Pancreas (tissue), 10 donors: Measurements from ENCODE around the gene COL9A1. TPM values are rescaled to one million over a fixed set of nuclear protein-coding genes. Genes with fewer than 3 reads are reported as not detected.
"Not testable (repeated sequence)": the region's sequence is repeated elsewhere in the genome, so short reads cannot be mapped to it uniquely, and the experiment has no call there.

Experiments
- ATAC-seq, 4 donors: fragments of 200-7000 bp; cut with Tn5 transposase; one replicate each; pipeline versions ENCODE4 v1.8.0 to v1.9.1; 2020; ENCODE audit warnings: mild to moderate bottlenecking in 4 of 4, moderate library complexity in 4 of 4
- DNase-seq, 6 donors: peaks; one replicate each; pipeline ENCODE4 v3.0.0-alpha.2; 2020
- FAIRE-seq: peaks from 2 replicates; lab custom pipeline; 2012; peaks lifted over from hg19 to GRCh38; lab: Jason Lieb, UNC
- H3K27ac ChIP-seq, 4 donors: fragments of 200-600 bp; sonication (generic); 1 replicate in 3 of 4; 2 replicates in 1 of 4; pipeline versions ENCODE4 v1.5.0 to v1.8.0; 2020
- H3K27me3 ChIP-seq, 4 donors: fragments of 200-600 bp; one replicate each; pipeline ENCODE4 v1.8.0; 2021
- H3K36me3 ChIP-seq, 3 donors: fragments of 200-600 bp; sonication (generic) in 1 of 3; one replicate each; pipeline versions ENCODE4 v1.5.0 to v1.8.0; 2020 to 2021
- H3K4me1 ChIP-seq, 3 donors: fragments of 200-600 bp; one replicate each; pipeline ENCODE4 v1.8.0; 2021
- H3K4me3 ChIP-seq, 4 donors: fragments of 200-600 bp; sonication (generic) in 2 of 4; one replicate each; pipeline versions ENCODE4 v1.5.0 to v1.8.0; 2020 to 2021
- H3K9me3 ChIP-seq, 4 donors: fragments of 200-600 bp; one replicate each; pipeline ENCODE4 v1.8.0; 2021
- CTCF ChIP-seq, 4 donors: fragments of 200-600 bp; sonication (generic) in 3 of 4; IDR thresholded peaks; one replicate each; pipeline versions ENCODE4 v1.5.0 to v1.8.0; 2021; ENCODE audit warnings: antibody characterized with exemption in 4 of 4
- WGBS, 2 donors: extraction: QIAGEN DNeasy Blood & Tissue Kit; methylation state at CpG; one replicate each; pipeline ENCODE4 v1.1.7; 2013; 5-methylcytosine and 5-hydroxymethylcytosine counted together
- intact Hi-C, 3 donors: fragments of 100-400 bp; cut with DNase I; formaldehyde crosslinking; loops; one replicate each; pipeline versions ENCODE4 v1.11.1 to v1.14.2; 2022
- polyA plus RNA-seq, 2 donors: library from polyadenylated mRNA; stranded (reverse); fragments of 200-250 nt; gene quantifications; one replicate each; pipeline ENCODE4 v1.2.3, GENCODE V29; 2013
- total RNA-seq, 6 donors: library from RNA; stranded (reverse); fragmentation: NEBNext Ultra II Directional in 4 of 6; extraction: Animal tissue kit (Norgen Biotek cat#: 25700) in 4 of 6; gene quantifications; one replicate each; pipeline versions ENCODE4 v1.2.1 to v1.2.4, GENCODE V29; 2021 to 2023
- donor health status: healthy with polysubstance abuse.
- donor health status: DM: no; HTN: no; CAD: no; lungs with moderate emphysema.
- donor health status: DM: no; HTN: no; CAD: no.
- donor health status: control.
- donor health status: control.
- donor health status: Bipolar disorder and iron deficiency.
- donor health status: DM: yes; HTN: yes; CAD: no.
- donor health status: DM: no; HTN: no; CAD: no.
- donor health status: DM: no; HTN: no; CAD: no.
- donor health status: DM: yes; HTN: yes; CAD: no.

COL9A1 gene
- 1 to 10 TPM in 1 of 6 donors, under 1 TPM in 2, not detected in 3; 0.09 to 1.1 (median 0.17) TPM for total RNA-seq
- 1 to 10 TPM in 1 of 2 donors, under 1 TPM in 1; 0.27 to 1.1 TPM for polyA plus RNA-seq

- Histone ChIP-seq H3K36me3 (no peaks in the 10 kb centered on the region), H3K27ac (no peak within 1 kb of the TSS), H3K4me1 (no peaks in the 10 kb centered on the region), H3K9me3 (no peaks in the 10 kb centered on the region), H3K27me3 (peaks cover 0 to 3% (median 0%) of the 10 kb centered on the region in 4 donors), H3K4me3 (no peak within 1 kb of the TSS)
- TF ChIP-seq CTCF (IDR thresholded peaks at IDR 0.05) = no peak
- intact Hi-C loops = no loop called here
- ATAC-seq (no peak), FAIRE-seq (no peak), DNase-seq (no peak)
- 63 to 77% methylated on average over 5 of the region's 5 CpGs for WGBS, 2 donors
Observed at GRCh38 chr6:70303034-70303525, at the start of gene COL9A1. TSS of gene COL9A1 (minus strand) at chr6:70303084. CDS start at chr6:70302924, 160 bp downstream.

DNA sequence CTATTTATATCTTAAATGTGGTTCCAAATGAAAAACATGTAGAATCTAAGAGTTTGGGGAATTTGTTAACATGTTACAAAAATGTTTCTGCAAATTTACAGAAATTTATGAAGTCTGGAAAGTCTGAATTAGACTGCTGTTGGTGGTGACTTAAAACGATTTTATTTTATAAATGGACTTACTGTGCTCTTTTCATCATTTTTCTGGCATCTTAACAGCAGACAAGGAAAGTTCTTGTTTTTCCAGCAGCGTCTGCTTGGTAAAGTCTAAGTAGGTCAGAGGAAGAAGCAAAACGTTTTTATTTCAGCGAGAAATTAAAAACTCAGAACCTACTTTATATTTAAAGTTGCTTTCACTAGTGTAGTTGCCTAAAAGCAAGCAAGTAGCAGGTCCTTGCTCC is 48.6 kb upstream of the COL9A1 start:
- Histone ChIP-seq H3K36me3 (no peaks in the 10 kb centered on the region), H3K4me3 (no peak overlapping the region), H3K27me3 (no peaks in the 10 kb centered on the region), H3K27ac (no peak overlapping the region), H3K4me1 (no peaks in the 10 kb centered on the region), H3K9me3 (peaks cover 0 to 2% (median 0%) of the 10 kb centered on the region in 4 donors)
- no peak for FAIRE-seq
- intact Hi-C loops = no loop called here
- 59 to 66% methylated on average over 4 of the region's 4 CpGs for WGBS, 2 donors
- no peak for DNase-seq
- no peak for TF ChIP-seq CTCF (IDR thresholded peaks at IDR 0.05)
- no peak for ATAC-seq

DNA sequence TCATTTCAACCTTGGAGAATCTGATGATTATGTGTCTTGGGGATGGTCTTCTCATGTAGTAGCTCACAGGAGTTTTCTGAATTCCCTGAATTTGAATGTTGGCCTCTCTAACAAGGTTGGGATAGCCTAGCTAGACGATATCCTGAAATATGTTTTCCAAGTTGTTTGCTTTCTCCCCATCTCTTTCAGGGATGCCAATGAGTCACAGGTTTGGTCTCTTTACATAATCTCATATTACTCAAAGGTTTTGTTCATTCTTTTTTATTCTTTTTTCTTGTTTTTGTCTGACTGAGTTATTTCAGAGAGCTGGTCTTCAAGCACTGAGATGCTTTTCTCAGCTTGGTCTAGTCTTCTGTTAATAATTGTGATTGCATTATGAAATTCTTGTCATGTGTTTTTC is 42.7 kb upstream of the COL9A1 start:
- intact Hi-C loops = no loop called here
- ATAC-seq (no peak), FAIRE-seq (no peak), DNase-seq (no peak)
- H3K27me3 ChIP-seq = no peaks in the 10 kb centered on the region
- no peak overlapping the region for H3K4me3 ChIP-seq
- no peak for TF ChIP-seq CTCF (IDR thresholded peaks at IDR 0.05)
- H3K4me1 ChIP-seq = no peaks in the 10 kb centered on the region
- H3K36me3 ChIP-seq = no peaks in the 10 kb centered on the region
- 74 to 84% methylated on average over 1 of the region's 1 CpG for WGBS, 2 donors
- H3K27ac ChIP-seq = no peak overlapping the region
- H3K9me3 ChIP-seq = no peaks in the 10 kb centered on the region

GRCh38 chr6:70343313-70343712 is 40.4 kb upstream of the COL9A1 start:
- no peak for FAIRE-seq
- TF ChIP-seq CTCF (IDR thresholded peaks at IDR 0.05) = no peak

DNA sequence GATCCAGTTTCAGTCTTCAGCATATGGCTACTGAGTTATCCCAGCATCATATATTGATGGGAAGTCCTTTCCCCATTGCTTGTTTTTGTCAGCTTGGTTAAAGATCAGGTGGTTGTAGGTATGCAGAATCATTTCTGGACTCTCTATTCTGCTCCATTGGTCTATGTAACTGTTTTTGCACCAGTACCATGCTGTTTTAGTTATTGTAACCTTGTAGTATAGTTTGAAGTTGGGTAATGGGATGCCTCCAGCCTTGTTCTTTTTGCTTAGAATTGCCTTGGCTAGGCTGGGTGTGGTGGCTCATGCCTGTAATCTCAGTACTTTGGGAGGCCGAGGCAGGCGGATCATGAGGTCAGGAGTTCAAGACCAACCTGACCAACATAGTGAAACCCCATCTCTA is 36.9 kb upstream of the COL9A1 start:
- DNase-seq, H3K36me3 ChIP-seq, H3K9me3 ChIP-seq, FAIRE-seq, H3K4me3 ChIP-seq, ATAC-seq, H3K27ac ChIP-seq, H3K4me1 ChIP-seq, H3K27me3 ChIP-seq, intact Hi-C loops: not testable (repeated sequence)
- WGBS, 2 donors = 93 to 96% methylated on average over 2 of the region's 2 CpGs

More at GRCh38 chr6:70343313-70343712, 40.4 kb upstream of the COL9A1 start:
- intact Hi-C loops = no loop called here
- Histone ChIP-seq H3K27me3 (no peaks in the 10 kb centered on the region), H3K9me3 (no peaks in the 10 kb centered on the region), H3K36me3 (no peaks in the 10 kb centered on the region), H3K4me1 (no peaks in the 10 kb centered on the region), H3K27ac (no peak overlapping the region), H3K4me3 (no peak overlapping the region)
- ATAC-seq = no peak
- DNase-seq = no peak
- WGBS, 2 donors = 86 to 89% methylated on average over 2 of the region's 2 CpGs
